HCT116 (cell line): Measurements from ENCODE around the gene PPEF1. TPM values are rescaled to one million over a fixed set of nuclear protein-coding genes. Genes with fewer than 3 reads are reported as not detected.

Experiments used
- ATAC-seq: fragments of 200-7000 bp; cut with Tn5 transposase; 2 replicates; pipeline ENCODE4 v1.9.1; 2020; ENCODE audit warnings: mild to moderate bottlenecking, moderate library complexity
- BruUV-seq: library from RNA; stranded (reverse); fragments of 400-500 nt; replicated peaks from 2 replicates; lab custom pipeline; 2021; lab: Mats Ljungman, UMichigan
- CTCF ChIA-PET: fragments of 300-600 bp; sonication (Branson Sonifier 250); formaldehyde crosslinking; loops from one replicate; lab custom pipeline; 2021; ENCODE audit warnings: antibody characterized with exemption; lab: Charles Lee
- POLR2A ChIA-PET: fragments of 300-600, 350-600 bp; sonication (Branson Sonifier 250); formaldehyde crosslinking; loops from one replicate; lab custom pipeline; 2021; ENCODE audit warnings: antibody characterized with exemption; lab: Charles Lee
- RAD21 ChIA-PET, 2 experiments: fragments of 300-600 bp; sonication (Branson Sonifier 250); formaldehyde crosslinking; loops; one replicate each; lab custom pipeline; 2023; ENCODE audit warnings: low total read pairs in 2 of 2; ENCODE audit not compliant: uncharacterized antibody in 2 of 2, unreplicated experiment in 2 of 2, low non-redundant PET in 1 of 2; lab: Charles Lee
- DNase-seq: peaks from one replicate; pipeline ENCODE4 v3.0.0-alpha.2; 2010; ENCODE audit warnings: low read depth, low spot score
- H2AFZ ChIP-seq: fragments of 200-600 bp; shearing (Covaris generic), sonication (generic); 2 replicates; pipeline ENCODE4 v1.6.1; 2017; ENCODE audit warnings: low read depth, mixed run types, mixed read lengths, antibody characterized with exemption, low read length; ENCODE audit not compliant: poor library complexity, severe bottlenecking
- H3K27ac ChIP-seq: 2 replicates; pipeline ENCODE4 v1.5.1; 2012; ENCODE audit warnings: low read depth, low read length
- H3K27me3 ChIP-seq: fragments of 200-600 bp; sonication (generic); 2 replicates; pipeline ENCODE4 v1.6.1; 2016; ENCODE audit warnings: mixed run types, low read length, mixed read lengths; ENCODE audit not compliant: insufficient read depth
- H3K36me3 ChIP-seq, 2 experiments: fragments of 200-500 bp in 1 of 2; fragments of 200-600 bp in 1 of 2; sonication (Bioruptor generic) in 1 of 2; sonication (generic) in 1 of 2; 2 replicates each; pipeline versions ENCODE4 v1.5.1 to v1.6.1; 2014 to 2016; ENCODE audit warnings: low read length in 2 of 2, inconsistent platforms in 1 of 2, mixed read lengths in 1 of 2, mixed run types in 1 of 2; ENCODE audit not compliant: insufficient read depth in 2 of 2, control insufficient read depth in 1 of 2
- H3K4me1 ChIP-seq, 2 experiments: fragments of 200-600 bp in 1 of 2; sonication (generic) in 1 of 2; 2 replicates each; pipeline versions ENCODE4 v1.5.1 to v1.6.1; 2012 to 2017; ENCODE audit warnings: low read length in 2 of 2, inconsistent platforms in 1 of 2, mild to moderate bottlenecking in 1 of 2, mixed read lengths in 1 of 2, mixed run types in 1 of 2, moderate library complexity in 1 of 2; ENCODE audit not compliant: insufficient read depth in 2 of 2, control insufficient read depth in 1 of 2
- H3K4me2 ChIP-seq: fragments of 200-600 bp; sonication (generic); 2 replicates; pipeline ENCODE4 v1.6.1; 2017; ENCODE audit warnings: mixed run types, low read length, mixed read lengths
- H3K4me3 ChIP-seq, 2 experiments: fragments of 200-600 bp in 1 of 2; sonication (generic) in 1 of 2; replicated peaks in 1 of 2; 2 replicates each; pipeline ENCODE4 v1.5.1; 2011 to 2016; ENCODE audit warnings: low read length in 2 of 2, control low read depth in 1 of 2, low read depth in 1 of 2, mild to moderate bottlenecking in 1 of 2, mixed read lengths in 1 of 2, mixed run types in 1 of 2
- H3K79me2 ChIP-seq: fragments of 200-600 bp; sonication (generic); 2 replicates; pipeline ENCODE4 v1.6.1; 2017; ENCODE audit warnings: mild to moderate bottlenecking, mixed run types, low read length, moderate library complexity, mixed read lengths; ENCODE audit not compliant: insufficient read depth
- H3K9ac ChIP-seq: fragments of 200-600 bp; sonication (generic); 2 replicates; pipeline ENCODE4 v1.6.1; 2016; ENCODE audit warnings: low read length, mixed read lengths
- H3K9me2 ChIP-seq: fragments of 200-600 bp; sonication (generic), shearing (Covaris generic); 2 replicates; pipeline ENCODE4 v1.6.1; 2017; ENCODE audit warnings: mixed run types, mild to moderate bottlenecking, moderate library complexity; ENCODE audit not compliant: insufficient read depth
- H3K9me3 ChIP-seq, 2 experiments: fragments of 200-500 bp in 1 of 2; fragments of 200-600 bp in 1 of 2; sonication (Bioruptor generic) in 1 of 2; sonication (generic) in 1 of 2; 2 replicates each; pipeline ENCODE4 v1.6.1; 2014 to 2017; ENCODE audit warnings: low read length in 2 of 2, mixed read lengths in 2 of 2, inconsistent platforms in 1 of 2, low read depth in 1 of 2, mild to moderate bottlenecking in 1 of 2, mixed run types in 1 of 2, moderate library complexity in 1 of 2; ENCODE audit not compliant: control insufficient read depth in 1 of 2, insufficient read depth in 1 of 2
- H4K20me1 ChIP-seq: fragments of 200-600 bp; sonication (generic), shearing (Covaris generic); 2 replicates; pipeline ENCODE4 v1.6.1; 2017; ENCODE audit warnings: mixed run types, mild to moderate bottlenecking, moderate library complexity; ENCODE audit not compliant: insufficient read depth
- ATF3 ChIP-seq: IDR thresholded peaks from 2 replicates; pipeline ENCODE4 v1.6.1; 2012
- CEBPB ChIP-seq: IDR thresholded peaks from 2 replicates; pipeline ENCODE4 v1.6.1; 2012; ENCODE audit warnings: low read depth
- ELF1 ChIP-seq: IDR thresholded peaks from 2 replicates; pipeline ENCODE4 v1.6.1; 2012; ENCODE audit warnings: low read depth, borderline replicate concordance
- EZH2 ChIP-seq: fragments of 200-600 bp; sonication (generic); IDR thresholded peaks from 2 replicates; pipeline ENCODE4 v1.6.1; 2017; ENCODE audit warnings: antibody characterized with exemption, mixed run types
- EZH2phosphoT487 ChIP-seq: fragments of 200-600 bp; IDR thresholded peaks from 2 replicates; pipeline ENCODE4 v1.6.1; 2018; ENCODE audit warnings: antibody characterized with exemption, borderline replicate concordance
- MAX ChIP-seq: IDR thresholded peaks from 2 replicates; pipeline ENCODE4 v1.6.1; 2012
- SRF ChIP-seq: IDR thresholded peaks from 2 replicates; pipeline ENCODE4 v1.6.1; 2012; ENCODE audit warnings: low read depth
- TCF7L2 ChIP-seq: IDR thresholded peaks from 2 replicates; pipeline ENCODE4 v1.7.0; 2011; ENCODE audit warnings: borderline replicate concordance, inconsistent platforms; ENCODE audit not compliant: insufficient read depth, insufficient read length; ENCODE audit errors: extremely low read depth
- YY1 ChIP-seq: IDR thresholded peaks from 2 replicates; pipeline ENCODE4 v1.6.1; 2011; ENCODE audit warnings: low read length, low read depth, moderate library complexity, mild to moderate bottlenecking; ENCODE audit not compliant: insufficient replicate concordance; ENCODE audit errors: extremely low read depth
- ZFX ChIP-seq: fragments of 450-650 bp; IDR thresholded peaks from 2 replicates; pipeline ENCODE4 v1.6.1; 2017
- intact Hi-C: fragments of 100-400 bp; cut with micrococcal nuclease; formaldehyde crosslinking; loops from 2 replicates; pipeline ENCODE4 v1.10.0; 2022
- total RNA-seq: library from RNA; stranded (reverse); gene quantifications from one replicate; pipeline ENCODE4 v1.2.1, GENCODE V29; 2021; ENCODE audit not compliant: unreplicated experiment

The PPEF1 gene
- total RNA-seq, 1 experiment from 2014 or later: not detected

GRCh38 chrX:18855919-18856644 is 148.6 kb downstream of the PPEF1 start:
- Histone ChIP-seq H3K4me2 (no peak overlapping the region), H3K27me3 (no peaks in the 10 kb centered on the region), H3K27ac (no peak overlapping the region), H3K9me3 (no peaks in the 10 kb centered on the region), H4K20me1 (no peaks in the 10 kb centered on the region), H3K4me1 (no peaks in the 10 kb centered on the region), H3K9ac (no peak overlapping the region), H2AFZ (no peak overlapping the region), H3K79me2 (no peaks in the 10 kb centered on the region), H3K9me2 (no peaks in the 10 kb centered on the region), H3K4me3 (no peak overlapping the region), H3K36me3 (no peaks in the 10 kb centered on the region)
- POLR2A ChIA-PET: no interaction called here
- RAD21 ChIA-PET: no interaction called here
- CTCF ChIA-PET: no interaction called here
- ATAC-seq: no peak
- TF ChIP-seq MAX (no peak), TCF7L2 (no peak), ZFX (no peak), SRF (no peak), YY1 (no peak)
- intact Hi-C loops: no loop called here
- no TSS peak for BruUV-seq
- DNase-seq: no peak

GRCh38 chrX:18856645-18856997 is 149.2 kb downstream of the PPEF1 start:
- CTCF ChIA-PET: no interaction called here
- RAD21 ChIA-PET: no interaction called here
- Histone ChIP-seq H3K36me3 (no peaks in the 10 kb centered on the region), H3K79me2 (no peaks in the 10 kb centered on the region), H3K9me2 (no peaks in the 10 kb centered on the region), H3K4me1 (no peaks in the 10 kb centered on the region), H3K27ac (no peak overlapping the region), H3K4me2 (no peak overlapping the region), H3K4me3 (no peak overlapping the region), H3K9ac (no peak overlapping the region), H3K27me3 (no peaks in the 10 kb centered on the region), H2AFZ (no peak overlapping the region), H4K20me1 (no peaks in the 10 kb centered on the region), H3K9me3 (no peaks in the 10 kb centered on the region)
- DNase-seq (no peak), ATAC-seq (no peak)
- BruUV-seq: no TSS peak
- TF ChIP-seq EZH2 (no peak), CEBPB (no peak), ELF1 (no peak), TCF7L2 (no peak), ATF3 (no peak), EZH2phosphoT487 (no peak)
- POLR2A ChIA-PET: no interaction called here
- intact Hi-C loops: no loop called here
